Bone marrow (tissue), 2 donors: Measurements from ENCODE around the gene OGDH.
"Not testable (repeated sequence)": the region's sequence is repeated elsewhere in the genome, so short reads cannot be mapped to it uniquely, and the experiment has no call there.

ENCODE experiments used
- DNase-seq, 2 donors: peaks; one replicate each; lab custom pipeline; 2025; lab: John Stamatoyannopoulos, UW

Gene OGDH

DNA sequence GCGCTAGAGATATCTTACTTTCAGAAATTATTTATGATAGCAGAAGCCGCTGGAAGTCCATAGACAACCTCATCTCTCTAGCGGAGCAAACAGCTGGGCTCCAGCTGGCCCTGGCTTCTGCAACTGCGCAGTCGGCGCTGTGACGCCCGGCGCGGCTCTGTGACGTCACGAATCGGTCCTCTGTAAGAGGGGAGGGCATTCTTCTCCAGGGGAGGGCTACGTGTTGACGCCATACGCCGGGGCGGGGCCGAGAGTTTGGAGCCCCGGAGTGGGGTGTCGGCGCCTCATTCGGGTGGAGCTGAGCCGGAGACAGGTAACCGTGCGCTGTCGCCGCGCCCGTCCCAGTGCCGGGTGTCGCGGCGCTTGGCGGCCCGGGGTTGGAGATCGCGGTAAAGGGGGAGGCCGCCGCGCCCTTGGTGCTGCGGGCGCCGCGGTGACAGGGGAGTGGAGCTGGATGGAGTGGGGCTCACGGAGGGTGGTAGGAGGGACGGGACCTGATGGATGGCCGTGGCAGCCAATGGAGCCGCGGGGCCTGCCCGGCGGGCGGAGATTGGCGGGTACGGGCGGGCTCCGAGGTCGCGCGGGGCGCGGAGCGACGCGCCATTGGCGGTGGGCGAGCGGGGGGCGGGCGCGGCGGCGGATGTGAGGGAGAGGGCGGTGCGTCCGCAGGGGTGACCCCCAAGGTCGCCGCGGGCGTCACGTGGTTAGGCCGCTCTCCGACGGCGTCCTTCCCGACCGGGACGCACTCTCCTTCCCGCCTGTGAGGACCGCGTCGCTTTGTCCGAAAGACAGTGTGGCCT lies at the start of gene OGDH:
Gene OGDH (plus strand): TSS at position 287 of the 800 bp plus-strand sequence. CDS start 17,717 bp downstream, outside the sequence.
- DNase-seq = peak; percentile 95 to 100

DNA sequence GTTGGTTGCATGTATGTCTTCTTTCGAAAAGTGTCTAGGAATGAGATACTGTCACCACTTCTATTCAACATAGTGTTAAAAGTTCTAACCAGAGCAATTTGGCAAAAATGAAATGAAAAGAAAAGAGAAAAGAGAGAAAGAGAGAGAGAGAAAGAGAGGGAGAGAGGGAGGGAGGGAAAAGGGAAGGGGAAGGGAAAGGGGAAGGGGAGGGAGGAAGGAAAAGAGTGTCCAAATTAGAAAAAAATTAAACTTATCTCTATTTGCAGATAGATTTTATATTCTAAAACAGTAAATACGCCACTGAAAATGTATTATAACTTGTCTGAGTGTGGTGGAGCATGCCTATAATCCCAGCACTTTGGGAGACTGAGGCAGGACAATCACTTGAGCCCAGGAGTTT lies 48.9 kb upstream of the OGDH start:
- DNase-seq = no peak

DNA sequence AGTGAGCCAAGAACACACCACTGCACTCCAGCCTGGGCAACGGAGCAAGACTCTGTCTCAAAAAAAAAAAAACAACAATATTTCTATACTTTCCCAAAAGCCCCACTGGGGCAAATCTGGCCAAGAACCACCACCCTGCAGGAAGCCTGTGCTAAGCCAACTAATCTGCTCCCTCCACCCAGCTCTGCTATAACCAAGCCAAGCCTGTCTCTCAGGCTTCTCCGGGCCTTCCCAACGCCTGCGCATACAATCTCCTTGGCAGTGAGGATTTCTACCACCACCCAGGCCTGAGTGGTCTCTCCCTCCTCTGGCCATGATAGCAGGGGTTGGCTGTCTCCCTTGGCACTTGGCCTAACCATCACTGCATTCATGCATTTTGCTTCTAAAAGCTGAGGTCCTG lies 46.9 kb upstream of the OGDH start:
- no peak for DNase-seq

DNA sequence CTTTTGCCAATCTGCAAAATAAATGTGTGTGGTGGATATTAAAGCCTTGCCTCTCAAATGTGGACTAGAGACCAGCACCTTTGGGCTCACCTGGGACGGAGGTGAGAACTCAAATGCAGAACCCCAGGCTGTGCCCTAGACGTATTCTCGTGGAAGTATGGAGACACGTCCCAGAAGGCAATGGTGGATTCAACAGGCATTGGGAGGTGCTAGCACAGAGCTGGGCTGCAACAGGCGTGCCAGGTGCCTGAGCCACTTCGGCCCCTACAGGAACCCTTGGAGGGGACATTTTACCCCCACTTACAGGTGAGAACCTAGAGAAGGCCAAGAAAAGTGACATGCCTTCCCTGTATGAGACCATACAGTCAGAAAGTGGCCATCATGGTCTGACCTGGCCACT lies 44.9 kb upstream of the OGDH start:
- DNase-seq = no peak

DNA sequence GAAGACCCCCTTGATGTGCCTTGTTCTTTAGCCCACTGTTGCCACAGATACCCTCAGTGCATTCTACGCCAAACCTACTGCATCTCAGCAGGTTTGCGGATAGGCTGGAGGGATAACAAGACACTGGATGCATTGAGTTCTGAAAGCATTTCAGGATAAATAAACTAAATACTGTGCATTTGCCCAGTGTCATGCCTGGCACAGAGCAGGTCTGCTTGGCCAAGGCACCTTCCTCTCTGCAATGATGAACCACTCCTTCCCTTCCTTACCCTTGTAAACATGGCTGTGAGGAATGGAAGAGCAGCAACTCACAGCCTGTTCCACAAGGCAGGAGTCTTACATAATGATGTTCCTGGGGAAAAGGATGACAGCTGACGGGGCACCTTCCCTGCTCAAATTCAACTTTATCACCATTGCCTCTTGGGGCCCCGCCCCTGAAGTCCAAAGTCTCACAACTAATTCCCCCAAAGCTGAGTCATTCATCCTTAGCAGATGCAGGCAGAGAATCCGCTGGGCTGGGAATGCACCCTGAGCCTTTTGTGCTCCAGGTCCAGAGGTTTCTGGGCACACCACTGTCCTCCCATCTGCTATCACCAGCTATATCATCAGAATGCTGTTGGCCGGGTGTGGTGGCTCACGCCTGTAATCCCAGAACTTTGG lies 44.3 kb upstream of the OGDH start:
- no peak for DNase-seq

DNA sequence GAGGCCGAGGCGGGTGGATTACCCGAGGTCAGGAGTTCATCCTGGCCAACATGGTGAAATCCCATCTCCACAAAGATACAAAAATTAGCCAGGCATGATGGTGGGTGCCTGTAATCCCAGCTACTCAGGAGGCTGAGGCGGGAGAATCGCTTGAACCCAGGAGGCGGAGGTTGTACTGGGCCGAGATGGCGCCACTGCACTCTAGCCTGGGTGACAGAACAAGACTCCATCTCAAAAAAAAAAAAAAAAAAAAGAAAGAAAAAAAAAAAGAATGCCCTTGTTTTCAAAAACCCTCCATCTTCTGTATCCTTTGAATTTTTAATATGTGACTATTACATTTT lies 43.8 kb upstream of the OGDH start:
- not testable (repeated sequence) for DNase-seq

DNA sequence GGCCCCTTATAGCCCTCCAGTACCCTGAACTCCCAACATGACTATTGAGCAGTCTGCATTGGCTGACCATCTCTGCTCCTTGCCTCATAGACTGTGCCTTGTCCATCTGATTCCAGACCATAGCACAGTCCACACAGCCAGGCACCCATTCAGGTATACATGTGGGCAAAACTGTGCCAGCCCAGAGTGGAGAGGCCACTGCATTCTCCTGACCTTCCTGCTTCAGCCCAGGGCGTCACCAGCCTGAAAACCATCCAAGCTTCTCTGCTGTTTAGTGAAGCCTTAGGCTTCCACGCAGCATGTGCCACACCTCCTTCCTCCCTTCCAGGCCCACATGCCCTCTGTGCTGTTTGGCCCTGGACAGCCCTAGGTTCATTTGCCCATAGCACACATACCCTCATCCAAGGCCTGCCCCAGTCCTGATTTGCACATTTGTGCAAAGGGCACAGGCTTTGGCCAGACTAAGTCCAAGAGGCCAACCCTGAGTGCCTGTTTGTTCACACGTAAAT lies 43.2 kb upstream of the OGDH start:
- DNase-seq = no peak

DNA sequence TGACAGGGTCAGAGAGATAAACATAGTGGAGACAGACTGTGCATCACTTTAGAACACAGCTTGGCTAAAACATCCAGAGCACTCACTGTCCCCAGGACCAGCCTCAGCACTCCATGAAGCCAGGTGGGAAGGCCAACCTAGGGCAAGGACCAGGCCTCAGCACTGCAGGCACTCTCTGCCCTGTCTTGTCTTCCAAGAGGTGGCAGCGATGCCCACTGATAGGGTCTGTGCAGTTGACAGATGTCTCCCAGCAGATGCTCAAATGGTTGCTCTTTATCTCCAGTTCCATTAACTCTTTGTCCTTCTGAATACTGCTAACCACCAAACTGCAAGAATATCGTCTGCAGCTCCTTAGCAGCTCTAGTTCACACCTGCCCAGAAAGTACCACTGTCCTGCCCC lies 41.8 kb upstream of the OGDH start:
- no peak for DNase-seq

DNA sequence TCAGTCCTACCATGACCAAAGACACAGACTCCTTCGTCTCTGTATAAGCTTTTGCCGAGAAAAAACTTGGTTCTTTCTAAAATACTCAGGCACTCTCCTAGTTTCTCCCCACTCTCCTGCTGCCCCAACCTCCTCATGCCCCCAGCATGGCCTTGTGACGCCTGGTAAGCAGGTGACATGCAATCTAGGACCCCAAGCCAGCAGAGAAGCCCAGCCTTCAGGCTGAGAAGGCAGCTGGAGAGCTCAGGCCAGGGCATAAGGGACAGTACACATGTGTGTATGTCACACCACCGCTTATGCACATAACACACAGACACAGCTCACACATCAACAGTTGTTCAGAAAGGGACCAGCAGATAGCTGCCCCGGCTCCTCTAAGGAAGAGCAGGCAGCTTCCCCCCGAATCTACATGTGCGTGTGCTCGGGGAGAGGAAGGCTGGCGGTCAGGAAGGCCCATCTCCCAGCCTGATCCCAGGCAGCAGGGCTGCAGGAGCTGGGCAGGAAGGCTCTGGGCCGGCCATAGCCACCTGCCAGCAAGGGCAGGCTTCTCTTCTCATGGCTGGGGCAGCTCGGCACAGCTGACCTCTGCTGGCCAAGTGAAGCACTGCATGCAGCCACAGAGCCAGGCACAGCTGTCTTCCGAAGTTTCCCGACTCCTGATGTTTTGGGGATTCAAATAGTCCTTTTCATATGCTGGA lies 41.2 kb upstream of the OGDH start:
- DNase-seq = peak in 1 of 2 donors; percentile 25

DNA sequence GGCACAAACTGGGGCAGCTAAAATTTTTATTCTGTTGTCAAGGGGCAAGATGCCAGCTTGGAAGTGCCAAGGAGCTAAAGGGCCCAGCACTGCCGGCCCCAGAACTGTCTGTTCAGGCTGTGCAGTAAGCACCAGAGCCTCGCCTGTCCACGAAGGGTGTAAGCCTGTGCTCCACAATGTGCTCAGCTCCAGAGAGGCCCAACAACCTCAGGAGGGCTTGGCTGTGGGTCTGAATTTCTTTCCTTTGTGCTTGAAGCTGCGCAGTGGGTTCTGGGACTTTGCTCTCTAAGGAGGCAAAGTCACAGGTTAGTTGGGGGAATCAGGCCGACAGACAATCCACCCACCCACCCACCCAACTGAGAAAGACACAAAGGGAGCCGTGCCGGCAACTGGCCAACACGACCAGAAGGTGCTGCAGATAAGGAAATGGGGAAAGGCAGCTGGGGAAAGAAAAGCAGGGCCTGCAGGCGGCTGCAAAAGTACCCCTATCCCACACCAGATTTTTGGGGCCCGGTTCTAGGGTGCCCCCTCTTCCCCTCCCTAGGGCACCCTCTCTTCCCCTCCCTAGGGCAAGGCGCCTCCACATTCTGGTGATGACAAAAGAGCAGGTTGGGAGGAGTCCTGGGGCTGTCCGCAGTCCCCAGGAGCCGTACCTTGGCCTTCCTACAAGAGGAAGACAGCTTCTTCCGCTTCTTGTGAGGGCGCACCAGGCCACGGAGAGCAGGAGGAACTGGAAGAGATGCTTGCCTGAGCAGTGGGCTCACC lies 40.5 kb upstream of the OGDH start:
- no peak for DNase-seq

DNA sequence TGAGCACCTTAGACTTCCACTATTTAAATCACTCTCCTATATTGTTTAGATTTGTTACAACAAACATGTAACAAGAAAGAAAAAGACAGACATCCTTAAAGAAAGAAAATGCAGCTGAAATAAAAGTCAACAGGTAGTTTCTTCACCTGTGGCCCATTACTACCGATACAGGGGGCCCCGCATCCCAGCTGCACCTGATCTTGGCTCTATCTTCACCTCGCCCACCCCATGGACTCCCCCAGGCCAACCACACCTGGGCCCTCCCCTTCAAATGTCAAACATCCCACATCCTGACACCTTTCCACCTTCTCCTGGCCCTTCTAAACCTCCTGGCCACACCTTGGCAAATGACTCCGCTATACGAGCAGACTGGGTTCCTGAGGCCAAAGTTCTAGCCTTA lies 39.7 kb upstream of the OGDH start:
- DNase-seq = no peak

DNA sequence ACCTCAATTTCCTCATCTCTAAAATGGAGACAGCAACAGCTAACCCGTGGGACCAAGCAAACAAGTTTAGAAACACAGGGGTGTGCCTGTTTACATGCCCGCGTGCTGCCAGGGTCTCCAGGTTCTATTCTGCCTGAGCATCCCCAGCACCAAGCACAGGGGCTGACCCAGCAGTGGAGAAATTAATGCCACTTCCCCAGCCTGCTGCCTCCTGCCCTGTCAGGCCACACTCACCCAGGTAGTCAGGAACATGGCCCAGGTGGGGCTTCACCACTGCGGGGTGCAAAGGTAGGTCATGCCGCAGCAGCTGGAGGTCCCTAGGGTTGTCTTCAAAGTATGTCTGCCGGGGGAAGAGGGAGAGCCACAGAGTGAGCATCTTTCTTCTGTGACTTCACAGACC lies 38.5 kb upstream of the OGDH start:
- DNase-seq = no peak

DNA sequence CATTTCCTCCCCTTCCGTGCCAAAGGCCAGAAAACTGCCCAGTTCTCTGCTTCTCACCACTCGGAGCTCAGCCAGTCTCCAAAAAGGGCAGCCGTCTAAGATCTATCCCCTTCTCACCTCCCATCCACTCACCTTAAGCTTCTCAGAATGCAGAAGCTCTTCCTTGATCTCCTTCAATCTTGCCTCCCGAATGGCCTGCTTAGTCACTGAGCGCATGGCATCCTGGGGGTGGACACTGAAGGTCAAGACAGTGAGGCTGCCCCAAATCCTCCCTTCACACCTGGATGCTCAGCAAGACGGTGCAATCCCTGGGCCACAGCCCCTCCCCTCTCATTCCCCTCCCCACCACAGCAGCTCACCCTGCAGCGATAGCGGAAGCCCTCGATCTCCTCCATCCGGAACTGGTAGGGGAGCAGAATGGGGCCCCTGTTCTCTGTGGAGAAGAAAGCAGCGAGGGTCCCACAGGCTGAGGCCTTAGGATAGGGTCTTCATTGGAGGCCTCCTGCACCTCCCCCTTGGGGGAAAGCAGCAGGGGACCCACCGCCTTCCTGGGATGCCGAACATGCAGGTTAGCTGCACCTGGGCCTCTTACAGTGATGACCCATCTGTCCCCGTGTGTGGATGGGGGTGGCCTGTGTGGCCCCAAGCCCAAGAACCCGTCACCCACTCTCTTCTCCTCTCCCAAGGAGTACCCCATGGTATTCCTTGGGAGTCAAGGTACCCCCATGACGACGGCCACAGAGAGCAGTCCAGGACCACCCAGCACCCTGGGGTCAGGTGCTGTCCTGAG lies 37.5 kb upstream of the OGDH start:
- no peak for DNase-seq

DNA sequence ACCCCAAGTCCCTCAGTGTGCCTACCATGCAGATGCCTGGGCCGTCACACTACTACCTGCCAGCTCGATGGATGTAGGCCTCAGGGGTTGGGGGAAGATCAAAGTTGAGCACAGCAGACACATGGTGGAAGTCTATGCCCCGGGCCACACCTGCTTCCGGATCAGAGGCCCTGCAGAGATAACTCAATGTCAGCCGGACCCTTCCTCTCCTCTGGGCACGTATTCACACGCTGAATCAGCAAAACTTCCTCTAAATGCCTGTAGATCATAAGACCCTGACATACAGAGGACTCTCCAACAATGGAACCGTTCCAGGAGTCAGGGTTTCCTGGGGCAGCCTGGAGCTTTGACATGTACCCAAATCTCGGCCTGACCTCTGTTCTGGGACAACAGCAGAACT lies 36.5 kb upstream of the OGDH start:
- DNase-seq = no peak

DNA sequence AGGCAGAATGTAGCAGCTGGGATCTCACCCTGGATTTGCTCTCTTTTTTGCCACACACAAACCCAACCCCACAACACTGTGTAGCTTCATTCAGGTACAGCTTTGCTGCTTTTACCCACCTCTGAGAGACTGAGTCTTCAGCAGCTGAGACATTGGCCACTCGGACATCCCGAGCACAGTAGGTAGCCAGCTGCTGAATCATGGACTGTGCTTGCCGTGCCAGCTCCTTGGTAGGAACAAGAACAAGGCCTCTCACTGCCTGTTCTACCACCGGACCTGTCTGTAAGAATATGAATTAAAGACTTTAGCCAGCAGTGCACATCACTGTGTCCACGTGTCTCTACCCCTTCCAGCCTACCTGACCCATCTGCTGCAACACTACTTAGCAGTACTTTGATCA lies 33.7 kb upstream of the OGDH start:
- no peak for DNase-seq

DNA sequence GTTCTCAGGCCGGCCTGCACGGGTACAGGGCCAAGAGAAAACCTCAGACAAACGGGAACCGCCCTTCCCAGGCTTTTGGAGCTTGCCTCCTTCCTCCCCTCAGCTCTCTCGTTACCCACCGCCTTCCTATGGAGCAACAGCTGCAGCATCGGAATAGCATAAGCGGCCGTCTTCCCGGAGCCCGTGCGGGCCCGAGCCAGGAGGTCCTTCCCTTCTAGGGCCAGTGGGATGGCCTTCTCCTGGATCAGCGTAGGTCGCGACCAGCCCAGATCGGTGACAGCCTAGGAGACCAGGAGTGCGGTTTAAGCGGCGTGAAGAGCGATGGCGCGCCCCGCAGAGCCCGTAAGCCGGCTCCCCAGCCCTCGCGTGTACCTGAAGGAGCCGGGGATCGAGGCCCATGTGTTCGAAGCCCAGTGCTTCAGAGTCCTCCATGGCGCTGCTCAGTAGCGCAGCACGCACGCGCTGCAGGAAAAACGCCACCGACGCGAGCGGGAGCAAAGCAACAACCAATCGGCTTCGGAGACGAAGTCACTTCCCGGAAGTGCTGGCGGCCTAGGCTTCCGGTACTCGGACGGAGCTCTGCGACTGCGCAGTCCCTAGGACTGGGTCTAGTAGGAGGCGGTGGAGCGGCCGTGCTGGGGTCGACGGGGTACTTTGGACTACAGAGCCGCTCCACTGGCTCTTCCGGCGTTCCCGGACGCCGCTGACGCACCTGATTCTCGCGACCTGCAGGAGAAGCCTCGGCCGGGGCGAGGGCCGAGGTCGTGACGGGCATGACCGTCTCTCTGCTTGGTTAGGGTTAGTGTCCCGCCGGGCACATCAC lies 32.8 kb upstream of the OGDH start, which contains the start of gene DDX56:
Gene DDX56 (minus strand): TSS at position 445 of the 823 bp plus-strand sequence. CDS start 13 bp downstream, at position 432.
- DNase-seq = peak; percentile 71 to 86

DNA sequence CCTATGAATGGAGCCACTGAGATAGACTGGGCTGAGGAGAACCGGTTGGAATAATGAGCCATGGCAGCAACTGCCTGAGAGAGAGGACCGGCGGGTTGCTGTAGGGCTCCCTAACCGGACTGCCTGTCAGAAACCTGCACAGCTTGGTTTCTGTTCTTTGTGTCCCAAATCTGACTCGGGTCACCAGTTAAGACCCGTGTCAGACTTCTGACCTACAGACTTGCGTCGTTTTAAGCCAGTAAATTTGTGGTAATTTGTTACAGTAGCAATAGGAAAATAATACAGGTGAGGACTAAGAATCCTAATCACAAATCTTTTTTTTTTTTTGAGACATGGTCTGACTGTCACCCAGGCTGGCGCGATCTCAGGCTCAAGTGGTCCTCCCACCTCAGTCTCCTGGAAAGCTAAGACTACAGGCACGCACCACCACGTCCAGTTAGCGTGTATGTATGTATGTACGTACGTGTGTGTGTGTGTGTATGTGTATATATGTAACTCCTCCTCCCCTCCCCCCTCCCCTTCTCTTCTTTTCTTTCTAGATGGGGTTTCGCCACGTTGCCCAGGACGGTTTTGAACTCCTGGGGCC lies 32.0 kb upstream of the OGDH start:
- DNase-seq = no peak

DNA sequence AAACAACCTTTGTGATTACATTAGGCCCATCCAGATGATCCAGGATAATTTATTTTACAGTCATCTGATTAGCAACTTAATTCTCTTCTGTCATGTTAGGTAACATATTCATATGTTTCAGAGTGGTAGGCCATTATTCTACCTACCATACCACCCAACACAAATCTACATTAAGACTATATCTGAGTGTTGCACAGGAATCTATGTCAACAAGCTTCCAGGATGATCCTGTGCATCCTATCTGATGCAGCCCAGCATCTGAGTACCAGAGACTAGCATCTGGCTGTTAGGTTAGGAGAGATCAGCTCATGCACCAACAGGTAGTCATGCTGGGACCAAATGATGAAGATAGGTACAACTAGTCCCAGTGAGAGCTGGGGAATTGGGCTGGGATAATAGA lies 31.4 kb upstream of the OGDH start:
- DNase-seq = no peak

DNA sequence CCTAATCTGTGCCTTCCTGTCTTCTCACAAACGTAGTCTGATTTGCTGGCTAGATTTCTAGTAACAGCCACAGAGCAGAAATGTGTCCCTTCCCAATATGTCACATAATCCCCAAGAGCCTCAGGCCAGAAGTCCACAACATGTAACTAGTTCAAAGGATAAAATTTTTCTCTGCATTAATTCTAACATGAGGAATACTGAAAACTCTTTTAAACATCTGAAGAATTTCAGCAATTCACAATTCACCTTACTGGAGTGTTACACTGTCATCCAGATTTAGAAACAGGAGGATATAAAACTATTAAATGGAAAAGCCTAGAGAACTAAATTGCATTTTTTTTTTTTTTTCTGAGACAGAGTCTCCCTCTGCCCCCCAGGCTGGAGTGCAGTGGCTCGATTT lies 30.2 kb upstream of the OGDH start:
- DNase-seq = no peak
